ENCODE results near the gene KRT14. TPM values are rescaled to one million over a fixed set of nuclear protein-coding genes. Genes with fewer than 3 reads are reported as not detected.
A peak's percentile ranks its signal among the peaks of the same experiment; 100 is the strongest.
"Not testable (repeated sequence)": the region's sequence is repeated elsewhere in the genome, so short reads cannot be mapped to it uniquely, and the experiment has no call there.

KRT14 gene
- total RNA-seq, 1 experiment from 2014 or later: not detected

- DNase-seq (ENCODE audit: low spot score): peak; percentile 98
Measured at GRCh38 chr17:41547921-41548843, 38.5 kb downstream of the KRT14 start.

GRCh38 chr17:41547378-41547841 is 39.3 kb downstream of the KRT14 start:
- DNase-seq (ENCODE audit: low spot score): peak; percentile 74

GRCh38 chr17:41546819-41547218 is 39.9 kb downstream of the KRT14 start:
- DNase-seq (ENCODE audit: low spot score): no peak

- DNase-seq (ENCODE audit: low spot score): no peak
Measured at GRCh38 chr17:41545829-41546410, 40.8 kb downstream of the KRT14 start.

GRCh38 chr17:41544935-41545334 is 41.8 kb downstream of the KRT14 start:
- DNase-seq (ENCODE audit: low spot score): no peak

- no peak for DNase-seq (ENCODE audit: low spot score)
Measured at GRCh38 chr17:41544491-41544892, 42.2 kb downstream of the KRT14 start.

- not testable (repeated sequence) for DNase-seq (ENCODE audit: low spot score)
Measured at GRCh38 chr17:41542786-41543185, 43.9 kb downstream of the KRT14 start.

GRCh38 chr17:41542357-41542756 is 44.3 kb downstream of the KRT14 start:
- no peak for DNase-seq (ENCODE audit: low spot score)

GRCh38 chr17:41540921-41541625 is 45.6 kb downstream of the KRT14 start:
- no peak for DNase-seq (ENCODE audit: low spot score)

GRCh38 chr17:41539979-41540701 is 46.6 kb downstream of the KRT14 start:
- no peak for DNase-seq (ENCODE audit: low spot score)

GRCh38 chr17:41539071-41539492 is 47.6 kb downstream of the KRT14 start:
- peak; percentile 67 for DNase-seq (ENCODE audit: low spot score)

- DNase-seq (ENCODE audit: low spot score): peak; percentile 64
Measured at GRCh38 chr17:41538565-41538991, 48.1 kb downstream of the KRT14 start.

- DNase-seq (ENCODE audit: low spot score): no peak
Measured at GRCh38 chr17:41537990-41538389, 48.7 kb downstream of the KRT14 start.

- DNase-seq (ENCODE audit: low spot score): no peak
Measured at GRCh38 chr17:41537614-41537954, 49.1 kb downstream of the KRT14 start.

- no peak for DNase-seq (ENCODE audit: low spot score)
Measured at GRCh38 chr17:41536741-41537613, 49.7 kb downstream of the KRT14 start.

- DNase-seq (ENCODE audit: low spot score): no peak
Measured at GRCh38 chr17:41535764-41536481, 50.8 kb downstream of the KRT14 start.

- no peak for DNase-seq (ENCODE audit: low spot score)
Measured at GRCh38 chr17:41534899-41535546, 51.7 kb downstream of the KRT14 start.

GRCh38 chr17:41533613-41534012 is 53.1 kb downstream of the KRT14 start:
- DNase-seq (ENCODE audit: low spot score): no peak

GRCh38 chr17:41532947-41533570 is 53.6 kb downstream of the KRT14 start:
- DNase-seq (ENCODE audit: low spot score): no peak

Data from H4 (cell line).